OCI-LY1 (cell line): Measurements from ENCODE around the gene NSL1.

Source experiments
- H2AFZ ChIP-seq: fragments of 200-600 bp; sonication (generic), shearing (Covaris generic); 2 replicates; pipeline ENCODE4 v1.6.0; 2014; ENCODE audit warnings: antibody characterized with exemption, mild to moderate bottlenecking, low read length
- H3F3A ChIP-seq: fragments of 200-600 bp; sonication (generic), shearing (Covaris generic); 2 replicates; pipeline ENCODE4 v1.6.0; 2014; ENCODE audit warnings: mild to moderate bottlenecking, antibody characterized with exemption, low read length, moderate library complexity; ENCODE audit not compliant: insufficient read depth
- H3K27ac ChIP-seq: fragments of 200-600 bp; sonication (generic); 2 replicates; pipeline ENCODE4 v1.5.1; 2014; ENCODE audit warnings: low read length, mixed run types, mild to moderate bottlenecking, low read depth; ENCODE audit not compliant: poor library complexity, severe bottlenecking
- H3K27me3 ChIP-seq: fragments of 200-600 bp; sonication (generic); 2 replicates; pipeline ENCODE4 v1.6.0; 2014; ENCODE audit warnings: antibody characterized with exemption, mild to moderate bottlenecking, low read length, moderate library complexity; ENCODE audit not compliant: insufficient read depth
- H3K36me3 ChIP-seq: fragments of 200-600 bp; sonication (generic); 2 replicates; pipeline ENCODE4 v1.6.1; 2014; ENCODE audit warnings: mild to moderate bottlenecking, antibody characterized with exemption, low read length, moderate library complexity, mixed read lengths; ENCODE audit not compliant: insufficient read depth
- H3K4me1 ChIP-seq: fragments of 200-600 bp; sonication (generic); 2 replicates; pipeline ENCODE4 v1.5.1; 2014; ENCODE audit warnings: mild to moderate bottlenecking, low read length, moderate library complexity; ENCODE audit not compliant: insufficient read depth, severe bottlenecking
- H3K4me2 ChIP-seq: fragments of 200-600 bp; sonication (generic), shearing (Covaris generic); 2 replicates; pipeline ENCODE4 v1.6.1; 2014; ENCODE audit warnings: low read length
- H3K4me3 ChIP-seq: fragments of 200-600 bp; sonication (generic); 2 replicates; pipeline ENCODE4 v1.5.1; 2014; ENCODE audit warnings: low read length, low read depth, mild to moderate bottlenecking, mixed read lengths; ENCODE audit not compliant: poor library complexity, severe bottlenecking
- H3K79me2 ChIP-seq: fragments of 200-600 bp; shearing (Covaris generic); 2 replicates; pipeline ENCODE4 v1.6.1; 2016; ENCODE audit warnings: mixed run types, low read length, mixed read lengths; ENCODE audit not compliant: insufficient read depth
- H3K9ac ChIP-seq: fragments of 200-600 bp; sonication (generic), shearing (Covaris generic); 2 replicates; pipeline ENCODE4 v1.6.1; 2014; ENCODE audit warnings: mild to moderate bottlenecking, low read length, mixed read lengths
- H3K9me2 ChIP-seq: fragments of 200-600 bp; sonication (generic), shearing (Covaris generic); 2 replicates; pipeline ENCODE4 v1.6.1; 2014; ENCODE audit warnings: low read depth, mild to moderate bottlenecking, low read length, mixed read lengths
- H3K9me3 ChIP-seq: fragments of 200-600 bp; shearing (Covaris generic); 2 replicates; pipeline ENCODE4 v1.6.1; 2014; ENCODE audit warnings: low read length, mixed read lengths
- H4K20me1 ChIP-seq: fragments of 200-600 bp; sonication (generic), shearing (Covaris generic); 2 replicates; pipeline ENCODE4 v1.6.0; 2016; ENCODE audit warnings: mild to moderate bottlenecking, low read length; ENCODE audit not compliant: insufficient read depth
- CTCF ChIP-seq: fragments of 200-600 bp; sonication (generic), shearing (Covaris generic); IDR thresholded peaks from 2 replicates; pipeline ENCODE4 v1.5.1; 2017; ENCODE audit warnings: mild to moderate bottlenecking, antibody characterized with exemption, low read length, moderate library complexity, mixed read lengths
- EZH2 ChIP-seq: fragments of 200-600 bp; sonication (generic), shearing (Covaris generic); IDR thresholded peaks from 2 replicates; pipeline ENCODE4 v1.8.0; 2017; ENCODE audit warnings: borderline replicate concordance, mixed run types, mild to moderate bottlenecking, antibody characterized with exemption, low read length, moderate library complexity, mixed read lengths

NSL1 gene

DNA sequence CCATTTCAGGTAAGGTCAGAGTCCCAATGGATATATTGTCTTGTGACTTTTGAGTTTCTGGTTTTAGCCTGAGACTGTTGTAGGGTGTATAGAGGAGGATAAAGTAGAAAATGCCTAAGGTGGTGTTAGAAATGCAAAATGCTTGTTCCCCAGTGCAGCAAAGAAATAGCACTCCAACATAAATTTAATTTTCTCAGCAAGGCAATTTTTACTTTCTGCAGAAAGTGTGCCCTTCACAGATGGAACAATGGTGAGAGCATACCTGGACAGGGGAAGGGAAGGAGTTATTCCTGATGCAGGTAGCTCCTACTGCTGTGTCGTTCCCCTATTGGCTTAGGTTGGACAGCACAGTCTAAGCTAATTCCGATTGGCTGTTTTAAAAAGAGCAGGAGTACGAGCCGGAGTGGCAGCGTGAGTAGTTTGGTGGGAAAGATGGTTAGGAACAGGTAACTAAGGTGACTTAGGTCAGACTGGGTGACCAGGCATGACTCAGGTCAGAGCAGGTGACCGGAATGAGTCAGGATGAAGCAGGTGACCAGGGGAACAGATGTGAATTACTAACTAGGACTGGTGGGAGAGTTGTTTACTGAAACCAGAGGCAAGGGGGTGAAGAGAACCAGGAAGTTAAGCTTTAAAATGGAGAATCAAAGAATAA, 34.3 kb upstream of the NSL1 start:
- Histone ChIP-seq H3F3A (no peaks in the 10 kb centered on the region), H3K79me2 (no peaks in the 10 kb centered on the region), H3K9me3 (peaks cover 12% of the 10 kb centered on the region; the same call in 1 of the 2 replicates), H3K9me2 (no peaks in the 10 kb centered on the region), H3K27me3 (no peaks in the 10 kb centered on the region), H3K4me3 (no peak overlapping the region), H2AFZ (no peak overlapping the region), H3K4me2 (no peak overlapping the region), H3K27ac (no peak overlapping the region), H3K9ac (no peak overlapping the region), H3K36me3 (no peaks in the 10 kb centered on the region), H3K4me1 (no peaks in the 10 kb centered on the region), H4K20me1 (no peaks in the 10 kb centered on the region)
- TF ChIP-seq EZH2 = no peak
- TF ChIP-seq CTCF = no peak

GRCh38 chr1:212824201-212824600, 32.6 kb upstream of the NSL1 start:
- Histone ChIP-seq H3K79me2 (no peaks in the 10 kb centered on the region), H3K9me3 (peaks cover 12% of the 10 kb centered on the region; the same call in 1 of the 2 replicates), H3K4me2 (no peak overlapping the region), H3K4me1 (peaks cover 15% of the 10 kb centered on the region), H3K36me3 (no peaks in the 10 kb centered on the region), H3F3A (no peaks in the 10 kb centered on the region), H3K27ac (no peak overlapping the region), H4K20me1 (no peaks in the 10 kb centered on the region), H2AFZ (no peak overlapping the region), H3K9me2 (no peaks in the 10 kb centered on the region), H3K4me3 (no peak overlapping the region), H3K27me3 (no peaks in the 10 kb centered on the region), H3K9ac (no peak overlapping the region)
- TF ChIP-seq CTCF (no peak), EZH2 (no peak)

GRCh38 chr1:212822956-212823355, 31.4 kb upstream of the NSL1 start:
- Histone ChIP-seq H3K4me3 (no peak overlapping the region), H3K4me1 (peaks cover 18% of the 10 kb centered on the region), H3K36me3 (no peaks in the 10 kb centered on the region), H2AFZ (no peak overlapping the region), H3K79me2 (no peaks in the 10 kb centered on the region), H3K9me2 (no peaks in the 10 kb centered on the region), H3K9me3 (peaks cover 12% of the 10 kb centered on the region; the same call in 1 of the 2 replicates), H3K27ac (no peak overlapping the region), H3K9ac (no peak overlapping the region), H3K27me3 (no peaks in the 10 kb centered on the region), H4K20me1 (no peaks in the 10 kb centered on the region), H3F3A (no peaks in the 10 kb centered on the region), H3K4me2 (no peak overlapping the region)
- TF ChIP-seq CTCF (no peak), EZH2 (no peak)
